ENCODE results near the gene PKN2.

- TF ChIP-seq EZH2phosphoT487 (IDR thresholded peaks at IDR 0.05; ENCODE audit: borderline replicate concordance), result no peak
- TF ChIP-seq CTCF (conservative IDR thresholded peaks at IDR 0.05; ENCODE audit: low read length), result no peak
Measured at GRCh38 chr1:88673446-88673845, 10.6 kb upstream of the PKN2 start.
